Measurements from ENCODE around the gene FHAD1.

DNA sequence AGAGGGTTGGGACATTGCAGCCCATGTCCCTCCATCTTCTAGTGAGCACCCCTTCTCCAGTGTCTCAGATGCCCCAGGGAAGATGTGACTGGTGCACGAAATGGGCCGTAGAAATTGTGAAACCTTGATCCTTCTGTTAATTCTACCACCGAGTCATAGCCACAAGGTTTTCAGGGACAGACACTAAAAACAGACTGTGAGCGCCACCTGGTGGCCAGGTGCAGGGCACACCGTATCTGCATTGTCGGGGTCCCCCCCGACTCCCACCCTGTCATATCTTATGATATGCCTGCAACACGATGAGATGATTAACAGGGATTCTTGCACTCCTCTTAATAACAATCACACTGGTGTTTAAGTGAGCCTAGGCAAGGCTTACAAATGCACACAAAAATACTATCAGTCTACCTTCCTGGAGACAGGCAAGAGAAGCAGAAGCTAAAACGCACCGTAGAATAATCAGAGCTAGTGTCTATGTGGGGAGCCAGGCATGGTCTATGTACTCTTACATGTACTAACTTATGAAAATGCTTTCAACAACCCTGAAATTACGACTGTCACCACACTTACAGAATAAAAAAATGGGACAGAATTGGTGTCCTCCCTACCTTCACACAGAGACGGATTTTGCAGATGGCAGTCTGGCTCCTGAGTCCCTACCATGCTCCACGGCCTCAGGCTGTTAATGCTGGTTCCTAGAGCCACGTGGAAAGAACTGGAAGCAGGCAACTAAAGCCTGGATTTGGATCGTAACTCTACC, 57.9 kb downstream of the FHAD1 start:
- TF ChIP-seq, protein P1, sequence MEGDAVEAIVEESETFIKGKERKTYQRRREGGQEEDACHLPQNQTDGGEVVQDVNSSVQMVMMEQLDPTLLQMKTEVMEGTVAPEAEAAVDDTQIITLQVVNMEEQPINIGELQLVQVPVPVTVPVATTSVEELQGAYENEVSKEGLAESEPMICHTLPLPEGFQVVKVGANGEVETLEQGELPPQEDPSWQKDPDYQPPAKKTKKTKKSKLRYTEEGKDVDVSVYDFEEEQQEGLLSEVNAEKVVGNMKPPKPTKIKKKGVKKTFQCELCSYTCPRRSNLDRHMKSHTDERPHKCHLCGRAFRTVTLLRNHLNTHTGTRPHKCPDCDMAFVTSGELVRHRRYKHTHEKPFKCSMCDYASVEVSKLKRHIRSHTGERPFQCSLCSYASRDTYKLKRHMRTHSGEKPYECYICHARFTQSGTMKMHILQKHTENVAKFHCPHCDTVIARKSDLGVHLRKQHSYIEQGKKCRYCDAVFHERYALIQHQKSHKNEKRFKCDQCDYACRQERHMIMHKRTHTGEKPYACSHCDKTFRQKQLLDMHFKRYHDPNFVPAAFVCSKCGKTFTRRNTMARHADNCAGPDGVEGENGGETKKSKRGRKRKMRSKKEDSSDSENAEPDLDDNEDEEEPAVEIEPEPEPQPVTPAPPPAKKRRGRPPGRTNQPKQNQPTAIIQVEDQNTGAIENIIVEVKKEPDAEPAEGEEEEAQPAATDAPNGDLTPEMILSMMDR (IDR thresholded peaks at IDR 0.05), result peak; percentile 87 to 92 (median 88)
- no peak for TF ChIP-seq POLR2A (IDR thresholded peaks at IDR 0.05; ENCODE audit: low read depth)
- TF ChIP-seq EP300 (IDR thresholded peaks at IDR 0.05), result no peak
- TF ChIP-seq POLR2AphosphoS5 (IDR thresholded peaks at IDR 0.05), result no peak

Measured in esophagus muscularis mucosa (tissue), 4 donors.